HEK293 (cell line): Measurements from ENCODE around the gene SOCS4.

Experiments used
- CTCF ChIA-PET: fragments of 350-600 bp; formaldehyde crosslinking; extraction: SDS; loops from one replicate; lab custom pipeline; 2021; ENCODE audit warnings: antibody characterized with exemption; lab: Yijun Ruan, JAX
- POLR2A ChIA-PET: fragments of 300-600 bp; formaldehyde crosslinking; extraction: SDS; loops from one replicate; lab custom pipeline; 2020; ENCODE audit warnings: antibody characterized with exemption, inconsistent platforms; lab: Yijun Ruan, JAX
- H3K27ac ChIP-seq: fragments of 200-500 bp; sonication (Bioruptor generic); 2 replicates; pipeline ENCODE4 v1.5.1; 2014; ENCODE audit warnings: low read depth, low read length, control low read depth, inconsistent platforms; ENCODE audit errors: extremely low read depth
- H3K36me3 ChIP-seq, 2 experiments: fragments of 200-500 bp in 1 of 2; sonication (Bioruptor generic) in 1 of 2; 1 replicate in 1 of 2; 2 replicates in 1 of 2; pipeline ENCODE4 v1.5.1; 2014 to 2017; ENCODE audit warnings: inconsistent platforms in 2 of 2, low read length in 2 of 2; ENCODE audit not compliant: control insufficient read depth in 2 of 2, insufficient read depth in 1 of 2
- H3K4me1 ChIP-seq: fragments of 200-500 bp; sonication (Bioruptor generic); 2 replicates; pipeline ENCODE4 v1.5.1; 2014; ENCODE audit warnings: mild to moderate bottlenecking, low read length, inconsistent platforms; ENCODE audit not compliant: control insufficient read depth, insufficient read depth
- H3K4me3 ChIP-seq: 2 replicates; pipeline ENCODE4 v1.5.1; 2011; ENCODE audit warnings: low read depth, mild to moderate bottlenecking, control low read depth, low read length, moderate library complexity
- H3K9me3 ChIP-seq: fragments of 200-500 bp; sonication (Bioruptor generic); 2 replicates; pipeline ENCODE4 v1.5.1; 2014; ENCODE audit warnings: low read depth, low read length, inconsistent platforms; ENCODE audit not compliant: control insufficient read depth, insufficient read depth
- GLIS1 ChIP-seq: fragments of 450-650 bp; formaldehyde crosslinking; IDR thresholded peaks from 2 replicates; pipeline ENCODE4 v1.5.1; 2016; ENCODE audit warnings: missing biosample characterization, missing genetic modification characterization
- KLF9 ChIP-seq: fragments of 450-650 bp; formaldehyde crosslinking; IDR thresholded peaks from 2 replicates; pipeline ENCODE4 v1.5.1; 2016; ENCODE audit warnings: missing biosample characterization, missing genetic modification characterization, low read depth
- MYNN ChIP-seq: fragments of 450-650 bp; formaldehyde crosslinking; IDR thresholded peaks from 2 replicates; pipeline ENCODE4 v1.5.1; 2016; ENCODE audit warnings: missing biosample characterization, missing genetic modification characterization, borderline replicate concordance
- TRIM28 ChIP-seq: IDR thresholded peaks from 2 replicates; pipeline ENCODE4 v1.6.1; 2011; ENCODE audit warnings: low read length, control low read depth, borderline replicate concordance
- ZFP69B ChIP-seq: fragments of 450-650 bp; formaldehyde crosslinking; IDR thresholded peaks from 2 replicates; pipeline ENCODE4 v1.5.1; 2016; ENCODE audit warnings: missing biosample characterization, missing genetic modification characterization
- ZNF114 ChIP-seq: fragments of 450-650 bp; formaldehyde crosslinking; IDR thresholded peaks from 2 replicates; pipeline ENCODE4 v1.5.0; 2017; ENCODE audit warnings: missing biosample characterization, missing genetic modification characterization
- ZNF133 ChIP-seq: fragments of 450-650 bp; formaldehyde crosslinking; IDR thresholded peaks from 2 replicates; pipeline ENCODE4 v1.5.1; 2016; ENCODE audit warnings: missing biosample characterization, missing genetic modification characterization
- ZNF16 ChIP-seq: fragments of 450-650 bp; formaldehyde crosslinking; IDR thresholded peaks from 2 replicates; pipeline ENCODE4 v1.5.1; 2016; ENCODE audit warnings: low read depth, missing biosample characterization, missing genetic modification characterization
- ZNF19 ChIP-seq: fragments of 450-650 bp; formaldehyde crosslinking; IDR thresholded peaks from 2 replicates; pipeline ENCODE4; 2016; ENCODE audit warnings: missing biosample characterization, missing genetic modification characterization, low read depth
- ZNF354C ChIP-seq: fragments of 450-650 bp; formaldehyde crosslinking; IDR thresholded peaks from 2 replicates; pipeline ENCODE4 v1.5.1; 2016; ENCODE audit warnings: missing biosample characterization, missing genetic modification characterization, low read depth, borderline replicate concordance
- ZNF416 ChIP-seq: fragments of 450-650 bp; formaldehyde crosslinking; IDR thresholded peaks from 2 replicates; pipeline ENCODE4 v1.5.1; 2016; ENCODE audit warnings: missing biosample characterization, missing genetic modification characterization
- ZNF521 ChIP-seq: fragments of 450-650 bp; formaldehyde crosslinking; IDR thresholded peaks from 2 replicates; pipeline ENCODE4 v1.5.1; 2017; ENCODE audit warnings: missing biosample characterization, mild to moderate bottlenecking, missing genetic modification characterization
- ZNF529 ChIP-seq: fragments of 450-650 bp; formaldehyde crosslinking; IDR thresholded peaks from 2 replicates; pipeline ENCODE4 v1.5.1; 2017; ENCODE audit warnings: missing genetic modification characterization, missing biosample characterization; ENCODE audit not compliant: insufficient replicate concordance
- ZNF585B ChIP-seq: fragments of 450-650 bp; formaldehyde crosslinking; IDR thresholded peaks from 2 replicates; pipeline ENCODE4 v1.5.1; 2016; ENCODE audit warnings: missing biosample characterization, missing genetic modification characterization
- ZNF596 ChIP-seq: fragments of 450-650 bp; IDR thresholded peaks from 2 replicates; pipeline ENCODE4 v1.5.0; 2018; ENCODE audit warnings: missing biosample characterization, mild to moderate bottlenecking, missing genetic modification characterization, moderate library complexity
- ZNF600 ChIP-seq: fragments of 450-650 bp; formaldehyde crosslinking; IDR thresholded peaks from 2 replicates; pipeline ENCODE4 v1.5.1; 2016; ENCODE audit warnings: missing biosample characterization, missing genetic modification characterization
- ZNF629 ChIP-seq: fragments of 450-650 bp; formaldehyde crosslinking; IDR thresholded peaks from 2 replicates; pipeline ENCODE4 v1.5.1; 2017; ENCODE audit warnings: missing biosample characterization, missing genetic modification characterization
- TF ChIP-seq, protein P1 (sequence below): fragments of 450-650 bp; formaldehyde crosslinking; IDR thresholded peaks from 2 replicates; pipeline ENCODE4 v1.5.1; 2016; ENCODE audit warnings: missing biosample characterization, missing genetic modification characterization
- TF ChIP-seq, protein P2 (sequence below): fragments of 450-650 bp; formaldehyde crosslinking; IDR thresholded peaks from 2 replicates; pipeline ENCODE4 v1.5.1; 2016; ENCODE audit warnings: missing biosample characterization, missing genetic modification characterization
- TF ChIP-seq, protein P3 (sequence below): fragments of 450-650 bp; formaldehyde crosslinking; IDR thresholded peaks from 2 replicates; pipeline ENCODE4 v1.5.1; 2016; ENCODE audit warnings: missing biosample characterization, missing genetic modification characterization
- TF ChIP-seq, protein P4 (sequence below): fragments of 450-650 bp; IDR thresholded peaks from 2 replicates; pipeline ENCODE4 v1.5.1; 2018; ENCODE audit warnings: missing biosample characterization, mild to moderate bottlenecking, missing genetic modification characterization

SOCS4 gene

DNA sequence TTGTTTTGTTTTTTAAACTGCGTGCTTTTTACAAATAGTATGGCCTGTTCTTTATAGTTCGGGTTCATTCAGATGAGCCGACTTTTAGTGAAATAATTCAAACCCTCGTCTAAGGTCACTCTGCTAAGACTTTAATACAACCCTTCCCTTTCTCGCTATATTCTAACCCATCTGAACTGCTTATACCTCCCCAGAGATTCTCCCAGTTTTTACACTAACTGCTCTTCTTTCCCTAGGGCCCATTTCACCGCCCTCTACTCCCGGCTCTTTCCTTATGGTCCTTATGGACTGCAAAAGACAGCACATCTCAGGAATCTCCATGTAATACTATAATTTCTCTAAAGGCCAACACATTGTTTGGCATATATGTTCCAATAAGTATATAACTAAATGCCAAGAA lies 26.5 kb downstream of the SOCS4 start:
- Histone ChIP-seq H3K4me1 (peaks cover 3% of the 10 kb centered on the region; the same call in 1 of the 2 replicates), H3K9me3 (no peaks in the 10 kb centered on the region), H3K36me3 (peaks cover 31 to 40% of the 10 kb centered on the region in 2 experiments), H3K27ac (no peak overlapping the region), H3K4me3 (no peak overlapping the region)
- POLR2A ChIA-PET = interaction anchor here (0.9 to 3.3 kb wide), 4 partner anchors 9 to 54 kb away, joined by 3 to 47 read pairs (median 7); partner anchors contain the start of genes SOCS4 and WDHD1
- CTCF ChIA-PET = interaction anchor here (1.3 to 3.1 kb wide), 2 partner anchors 13 to 23 kb away, joined by 3 to 11 read pairs; no protein-coding TSS in a partner anchor
- TF ChIP-seq ZNF114 (tag by site-specific recombination) (no peak), ZNF133 (tag by site-specific recombination) (no peak), ZNF416 (tag by site-specific recombination) (no peak), ZNF596 (tag by site-specific recombination) (no peak), GLIS1 (tag by site-specific recombination) (no peak), KLF9 (tag by site-specific recombination) (no peak), ZNF629 (tag by site-specific recombination) (no peak), ZNF521 (no peak), TRIM28 (no peak), MYNN (tag by site-specific recombination) (no peak), ZNF529 (tag by site-specific recombination) (no peak), ZNF354C (no peak), ZNF600 (tag by site-specific recombination) (no peak), ZNF585B (no peak)
- TF ChIP-seq, protein P1, sequence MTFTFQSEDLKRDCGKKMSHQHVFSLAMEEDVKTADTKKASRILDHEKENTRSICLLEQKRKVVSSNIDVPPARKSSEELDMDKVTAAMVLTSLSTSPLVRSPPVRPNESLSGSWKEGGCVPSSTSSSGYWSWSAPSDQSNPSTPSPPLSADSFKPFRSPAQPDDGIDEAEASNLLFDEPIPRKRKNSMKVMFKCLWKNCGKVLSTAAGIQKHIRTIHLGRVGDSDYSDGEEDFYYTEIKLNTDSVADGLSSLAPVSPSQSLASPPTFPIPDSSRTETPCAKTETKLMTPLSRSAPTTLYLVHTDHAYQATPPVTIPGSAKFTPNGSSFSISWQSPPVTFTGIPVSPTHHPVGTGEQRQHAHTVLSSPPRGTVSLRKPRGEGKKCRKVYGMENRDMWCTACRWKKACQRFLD (tag by site-specific recombination) = no peak
- TF ChIP-seq, protein P2, sequence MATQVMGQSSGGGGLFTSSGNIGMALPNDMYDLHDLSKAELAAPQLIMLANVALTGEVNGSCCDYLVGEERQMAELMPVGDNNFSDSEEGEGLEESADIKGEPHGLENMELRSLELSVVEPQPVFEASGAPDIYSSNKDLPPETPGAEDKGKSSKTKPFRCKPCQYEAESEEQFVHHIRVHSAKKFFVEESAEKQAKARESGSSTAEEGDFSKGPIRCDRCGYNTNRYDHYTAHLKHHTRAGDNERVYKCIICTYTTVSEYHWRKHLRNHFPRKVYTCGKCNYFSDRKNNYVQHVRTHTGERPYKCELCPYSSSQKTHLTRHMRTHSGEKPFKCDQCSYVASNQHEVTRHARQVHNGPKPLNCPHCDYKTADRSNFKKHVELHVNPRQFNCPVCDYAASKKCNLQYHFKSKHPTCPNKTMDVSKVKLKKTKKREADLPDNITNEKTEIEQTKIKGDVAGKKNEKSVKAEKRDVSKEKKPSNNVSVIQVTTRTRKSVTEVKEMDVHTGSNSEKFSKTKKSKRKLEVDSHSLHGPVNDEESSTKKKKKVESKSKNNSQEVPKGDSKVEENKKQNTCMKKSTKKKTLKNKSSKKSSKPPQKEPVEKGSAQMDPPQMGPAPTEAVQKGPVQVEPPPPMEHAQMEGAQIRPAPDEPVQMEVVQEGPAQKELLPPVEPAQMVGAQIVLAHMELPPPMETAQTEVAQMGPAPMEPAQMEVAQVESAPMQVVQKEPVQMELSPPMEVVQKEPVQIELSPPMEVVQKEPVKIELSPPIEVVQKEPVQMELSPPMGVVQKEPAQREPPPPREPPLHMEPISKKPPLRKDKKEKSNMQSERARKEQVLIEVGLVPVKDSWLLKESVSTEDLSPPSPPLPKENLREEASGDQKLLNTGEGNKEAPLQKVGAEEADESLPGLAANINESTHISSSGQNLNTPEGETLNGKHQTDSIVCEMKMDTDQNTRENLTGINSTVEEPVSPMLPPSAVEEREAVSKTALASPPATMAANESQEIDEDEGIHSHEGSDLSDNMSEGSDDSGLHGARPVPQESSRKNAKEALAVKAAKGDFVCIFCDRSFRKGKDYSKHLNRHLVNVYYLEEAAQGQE (tag by site-specific recombination) = no peak
- TF ChIP-seq, protein P3, sequence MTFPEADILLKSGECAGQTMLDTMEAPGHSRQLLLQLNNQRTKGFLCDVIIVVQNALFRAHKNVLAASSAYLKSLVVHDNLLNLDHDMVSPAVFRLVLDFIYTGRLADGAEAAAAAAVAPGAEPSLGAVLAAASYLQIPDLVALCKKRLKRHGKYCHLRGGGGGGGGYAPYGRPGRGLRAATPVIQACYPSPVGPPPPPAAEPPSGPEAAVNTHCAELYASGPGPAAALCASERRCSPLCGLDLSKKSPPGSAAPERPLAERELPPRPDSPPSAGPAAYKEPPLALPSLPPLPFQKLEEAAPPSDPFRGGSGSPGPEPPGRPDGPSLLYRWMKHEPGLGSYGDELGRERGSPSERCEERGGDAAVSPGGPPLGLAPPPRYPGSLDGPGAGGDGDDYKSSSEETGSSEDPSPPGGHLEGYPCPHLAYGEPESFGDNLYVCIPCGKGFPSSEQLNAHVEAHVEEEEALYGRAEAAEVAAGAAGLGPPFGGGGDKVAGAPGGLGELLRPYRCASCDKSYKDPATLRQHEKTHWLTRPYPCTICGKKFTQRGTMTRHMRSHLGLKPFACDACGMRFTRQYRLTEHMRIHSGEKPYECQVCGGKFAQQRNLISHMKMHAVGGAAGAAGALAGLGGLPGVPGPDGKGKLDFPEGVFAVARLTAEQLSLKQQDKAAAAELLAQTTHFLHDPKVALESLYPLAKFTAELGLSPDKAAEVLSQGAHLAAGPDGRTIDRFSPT (tag by site-specific recombination) = no peak

DNA sequence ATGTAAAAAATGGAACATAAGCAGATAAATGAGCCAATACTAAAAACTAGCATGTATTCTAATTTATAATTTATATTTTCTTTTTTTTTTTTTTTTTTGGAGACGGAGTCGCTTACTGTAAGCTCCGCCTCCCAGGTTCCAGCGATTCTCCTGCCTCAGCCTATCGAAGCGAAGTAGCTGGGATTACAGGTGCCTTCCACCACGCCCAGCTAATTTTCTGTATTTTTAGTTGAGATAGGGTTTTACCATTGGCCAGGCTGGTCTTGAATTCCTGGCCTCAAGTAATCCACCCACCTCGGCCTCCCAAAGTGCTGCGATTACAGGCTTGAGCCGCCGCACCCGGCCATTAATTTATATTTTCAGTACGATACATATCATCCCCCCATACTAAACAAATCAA lies 27.1 kb downstream of the SOCS4 start:
- POLR2A ChIA-PET = no interaction called here
- Histone ChIP-seq H3K4me3 (no peak overlapping the region), H3K27ac (no peak overlapping the region), H3K4me1 (peaks cover 3% of the 10 kb centered on the region; the same call in 1 of the 2 replicates), H3K9me3 (no peaks in the 10 kb centered on the region), H3K36me3 (peaks cover 31 to 43% of the 10 kb centered on the region in 2 experiments)
- CTCF ChIA-PET = no interaction called here
- TF ChIP-seq ZNF16 (tag by site-specific recombination) = no peak
- TF ChIP-seq ZNF19 = no peak
- TF ChIP-seq, protein P2 (tag by site-specific recombination) = no peak
- TF ChIP-seq ZFP69B (tag by site-specific recombination) = no peak
- TF ChIP-seq, protein P4, sequence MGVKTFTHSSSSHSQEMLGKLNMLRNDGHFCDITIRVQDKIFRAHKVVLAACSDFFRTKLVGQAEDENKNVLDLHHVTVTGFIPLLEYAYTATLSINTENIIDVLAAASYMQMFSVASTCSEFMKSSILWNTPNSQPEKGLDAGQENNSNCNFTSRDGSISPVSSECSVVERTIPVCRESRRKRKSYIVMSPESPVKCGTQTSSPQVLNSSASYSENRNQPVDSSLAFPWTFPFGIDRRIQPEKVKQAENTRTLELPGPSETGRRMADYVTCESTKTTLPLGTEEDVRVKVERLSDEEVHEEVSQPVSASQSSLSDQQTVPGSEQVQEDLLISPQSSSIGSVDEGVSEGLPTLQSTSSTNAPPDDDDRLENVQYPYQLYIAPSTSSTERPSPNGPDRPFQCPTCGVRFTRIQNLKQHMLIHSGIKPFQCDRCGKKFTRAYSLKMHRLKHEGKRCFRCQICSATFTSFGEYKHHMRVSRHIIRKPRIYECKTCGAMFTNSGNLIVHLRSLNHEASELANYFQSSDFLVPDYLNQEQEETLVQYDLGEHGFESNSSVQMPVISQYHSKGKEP = no peak
